Measurements from ENCODE around the gene MXRA8.

GRCh38 chr1:1361233-1361981 is 3.1 kb upstream of the MXRA8 start:
- TF ChIP-seq CTCF (IDR thresholded peaks at IDR 0.05): no peak
- TF ChIP-seq POLR2A (IDR thresholded peaks at IDR 0.05): no peak
- no peak for TF ChIP-seq EP300 (IDR thresholded peaks at IDR 0.05)
- TF ChIP-seq POLR2AphosphoS5 (IDR thresholded peaks at IDR 0.05): no peak
